ENCODE data around the gene PCLO.

DNA sequence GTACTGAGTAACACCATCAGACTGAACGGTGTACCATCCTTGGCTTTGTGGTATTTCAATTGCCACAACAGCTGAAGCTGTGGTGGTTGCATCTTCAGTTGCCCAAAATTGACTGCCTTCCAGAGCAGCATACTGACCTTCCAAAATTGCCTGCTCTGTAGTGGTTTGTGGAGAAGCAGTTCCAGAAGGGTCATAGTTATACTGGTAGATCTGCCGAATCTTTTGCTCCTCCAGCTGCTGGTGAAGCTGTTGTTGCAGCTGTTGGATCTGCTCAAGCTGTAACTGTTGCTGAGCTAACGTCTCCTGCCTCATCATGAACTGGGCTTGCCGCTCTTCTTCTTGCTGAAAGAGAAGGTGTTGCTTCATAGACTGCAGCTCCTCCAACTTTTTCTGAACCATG lies 212.2 kb downstream of the PCLO start:
- TF ChIP-seq, protein P1, sequence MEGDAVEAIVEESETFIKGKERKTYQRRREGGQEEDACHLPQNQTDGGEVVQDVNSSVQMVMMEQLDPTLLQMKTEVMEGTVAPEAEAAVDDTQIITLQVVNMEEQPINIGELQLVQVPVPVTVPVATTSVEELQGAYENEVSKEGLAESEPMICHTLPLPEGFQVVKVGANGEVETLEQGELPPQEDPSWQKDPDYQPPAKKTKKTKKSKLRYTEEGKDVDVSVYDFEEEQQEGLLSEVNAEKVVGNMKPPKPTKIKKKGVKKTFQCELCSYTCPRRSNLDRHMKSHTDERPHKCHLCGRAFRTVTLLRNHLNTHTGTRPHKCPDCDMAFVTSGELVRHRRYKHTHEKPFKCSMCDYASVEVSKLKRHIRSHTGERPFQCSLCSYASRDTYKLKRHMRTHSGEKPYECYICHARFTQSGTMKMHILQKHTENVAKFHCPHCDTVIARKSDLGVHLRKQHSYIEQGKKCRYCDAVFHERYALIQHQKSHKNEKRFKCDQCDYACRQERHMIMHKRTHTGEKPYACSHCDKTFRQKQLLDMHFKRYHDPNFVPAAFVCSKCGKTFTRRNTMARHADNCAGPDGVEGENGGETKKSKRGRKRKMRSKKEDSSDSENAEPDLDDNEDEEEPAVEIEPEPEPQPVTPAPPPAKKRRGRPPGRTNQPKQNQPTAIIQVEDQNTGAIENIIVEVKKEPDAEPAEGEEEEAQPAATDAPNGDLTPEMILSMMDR (IDR thresholded peaks at IDR 0.05): no peak
- TF ChIP-seq ZNF396 (CRISPR knock-in tag; IDR thresholded peaks at IDR 0.05; ENCODE audit: borderline replicate concordance) (no peak), NR3C1 (CRISPR knock-in tag; conservative IDR thresholded peaks at IDR 0.05; ENCODE audit: low read depth) (no peak), FOXP1 (CRISPR knock-in tag; IDR thresholded peaks at IDR 0.05; ENCODE audit: borderline replicate concordance) (no peak), MAX (CRISPR knock-in tag; IDR thresholded peaks at IDR 0.05) (no peak), GABPB1 (CRISPR knock-in tag; IDR thresholded peaks at IDR 0.05) (no peak), ATF1 (CRISPR knock-in tag; IDR thresholded peaks at IDR 0.05) (no peak)
- TF ChIP-seq, protein P2, sequence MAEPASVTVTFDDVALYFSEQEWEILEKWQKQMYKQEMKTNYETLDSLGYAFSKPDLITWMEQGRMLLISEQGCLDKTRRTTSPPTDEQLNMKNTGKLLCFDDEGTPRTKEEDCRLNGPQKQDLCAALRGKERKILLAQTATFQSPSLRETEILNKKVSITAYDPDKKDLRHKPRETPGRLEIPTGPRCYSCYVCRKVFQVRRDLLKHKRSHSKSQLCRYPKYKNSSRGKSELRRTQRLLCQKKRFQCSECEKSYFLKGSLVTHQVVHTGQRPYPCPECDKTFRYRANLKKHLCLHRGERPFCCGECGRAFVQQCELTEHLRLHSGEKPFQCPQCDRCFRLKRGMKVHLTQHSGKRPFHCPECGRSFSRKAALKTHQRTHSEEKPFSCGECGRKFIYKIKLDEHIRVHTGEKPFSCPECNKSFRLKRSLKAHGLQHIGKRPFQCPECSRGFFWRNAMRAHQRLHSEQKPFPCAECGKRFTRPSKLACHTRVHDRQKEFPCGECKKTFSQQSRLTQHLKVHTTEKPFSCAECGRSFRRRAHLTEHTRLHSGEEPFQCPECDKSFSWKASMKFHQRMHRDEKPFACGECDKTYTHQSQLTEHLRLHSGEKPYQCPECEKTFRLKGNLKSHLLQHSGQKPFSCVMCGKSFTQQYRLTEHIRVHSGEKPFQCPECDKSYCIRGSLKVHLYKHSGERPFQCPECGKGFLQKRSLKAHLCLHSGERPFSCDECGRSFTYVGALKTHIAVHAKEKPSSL (CRISPR knock-in tag; conservative IDR thresholded peaks at IDR 0.05): no peak

All from WTC11 (cell line).